Neutrophil (primary cell): ENCODE data around the gene TPI1.
"Not testable (repeated sequence)": the region's sequence is repeated elsewhere in the genome, so short reads cannot be mapped to it uniquely, and the experiment has no call there.

Source experiments
- H3K27ac ChIP-seq: fragments of 200-600 bp; sonication (generic); 2 replicates; pipeline ENCODE4 v1.5.1; 2016; ENCODE audit warnings: mild to moderate bottlenecking, moderate library complexity
- H3K27me3 ChIP-seq: fragments of 200-600 bp; sonication (generic); 2 replicates; pipeline ENCODE4 v1.6.0; 2016; ENCODE audit warnings: mild to moderate bottlenecking
- H3K36me3 ChIP-seq: fragments of 200-600 bp; sonication (generic); 2 replicates; pipeline ENCODE4 v1.5.1; 2017
- H3K4me1 ChIP-seq, 2 experiments: fragments of 200-600 bp in 1 of 2; sonication (generic) in 1 of 2; 1 replicate in 1 of 2; 2 replicates in 1 of 2; pipeline versions ENCODE4 v1.5.1 to v1.6.1; 2013 to 2016; ENCODE audit warnings: low read depth in 1 of 2, low read length in 1 of 2, mild to moderate bottlenecking in 1 of 2, moderate library complexity in 1 of 2; ENCODE audit not compliant: control insufficient read depth in 1 of 2, insufficient read depth in 1 of 2
- H3K4me3 ChIP-seq, 2 experiments: fragments of 200-600 bp in 1 of 2; sonication (generic) in 1 of 2; 1 replicate in 1 of 2; 2 replicates in 1 of 2; pipeline ENCODE4 v1.5.1; 2013 to 2016; ENCODE audit warnings: low read depth in 1 of 2, low read length in 1 of 2, mild to moderate bottlenecking in 1 of 2, moderate library complexity in 1 of 2
- H3K9me3 ChIP-seq: fragments of 200-600 bp; sonication (generic); 2 replicates; pipeline ENCODE4 v1.5.1; 2016
- CTCF ChIP-seq: fragments of 200-600 bp; sonication (generic); IDR thresholded peaks from 2 replicates; pipeline ENCODE4 v1.5.1; 2016; ENCODE audit warnings: antibody characterized with exemption

The TPI1 gene

GRCh38 chr12:6863586-6864321 is 3.6 kb upstream of the TPI1 start:
- H3K27me3 ChIP-seq: no peaks in the 10 kb centered on the region
- no peak for TF ChIP-seq CTCF
- no peak overlapping the region for H3K27ac ChIP-seq
- peaks cover 17 to 21% of the 10 kb centered on the region in 2 experiments for H3K4me1 ChIP-seq
- H3K9me3 ChIP-seq: no peaks in the 10 kb centered on the region
- no peak overlapping the region for H3K4me3 ChIP-seq
- H3K36me3 ChIP-seq: peaks cover 24% of the 10 kb centered on the region

DNA sequence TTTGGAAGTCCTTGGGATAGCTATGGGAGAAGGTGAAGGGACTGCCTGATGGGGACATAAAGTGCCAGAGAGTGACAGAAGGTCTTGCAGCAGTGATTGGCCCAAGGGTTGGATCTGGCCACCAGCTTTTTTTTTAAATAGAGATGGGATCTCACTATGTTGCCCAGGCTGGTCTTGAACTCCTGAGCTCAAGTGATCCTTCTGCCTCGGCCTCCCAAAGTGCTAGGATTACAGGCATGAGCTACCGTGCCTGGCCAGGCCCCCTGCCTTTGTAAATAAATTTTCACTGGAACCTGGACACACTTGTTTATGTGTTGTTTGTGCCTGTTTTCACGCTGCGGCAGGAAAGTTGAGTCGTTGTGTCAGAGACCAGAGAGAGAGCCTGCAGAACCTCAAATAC is 2.0 kb upstream of the TPI1 start:
- peaks cover 33 to 35% of the 10 kb centered on the region in 2 experiments for H3K4me1 ChIP-seq
- H3K27ac ChIP-seq, H3K4me3 ChIP-seq, H3K9me3 ChIP-seq, H3K27me3 ChIP-seq: not testable (repeated sequence)
- H3K36me3 ChIP-seq: peaks cover 35% of the 10 kb centered on the region

- Histone ChIP-seq H3K9me3 (no peaks in the 10 kb centered on the region), H3K36me3 (peaks cover 34% of the 10 kb centered on the region), H3K4me3 (peak overlapping the region; percentile 92 to 98), H3K4me1 (peaks cover 43 to 44% of the 10 kb centered on the region in 2 experiments), H3K27me3 (no peaks in the 10 kb centered on the region), H3K27ac (peak overlapping the region; percentile 86)
- no peak for TF ChIP-seq CTCF
Measured at GRCh38 chr12:6866163-6866919, 990 bp upstream of the TPI1 start.

- peak; percentile 60 for TF ChIP-seq CTCF
- Histone ChIP-seq H3K4me1 (peaks cover 49 to 50% of the 10 kb centered on the region in 2 experiments), H3K27me3 (no peaks in the 10 kb centered on the region), H3K27ac (peak overlapping the region; percentile 86), H3K36me3 (peaks cover 30% of the 10 kb centered on the region), H3K9me3 (no peaks in the 10 kb centered on the region), H3K4me3 (peak overlapping the region; percentile 92 to 98)
Measured at GRCh38 chr12:6866920-6867412, 365 bp upstream of the TPI1 start.

DNA sequence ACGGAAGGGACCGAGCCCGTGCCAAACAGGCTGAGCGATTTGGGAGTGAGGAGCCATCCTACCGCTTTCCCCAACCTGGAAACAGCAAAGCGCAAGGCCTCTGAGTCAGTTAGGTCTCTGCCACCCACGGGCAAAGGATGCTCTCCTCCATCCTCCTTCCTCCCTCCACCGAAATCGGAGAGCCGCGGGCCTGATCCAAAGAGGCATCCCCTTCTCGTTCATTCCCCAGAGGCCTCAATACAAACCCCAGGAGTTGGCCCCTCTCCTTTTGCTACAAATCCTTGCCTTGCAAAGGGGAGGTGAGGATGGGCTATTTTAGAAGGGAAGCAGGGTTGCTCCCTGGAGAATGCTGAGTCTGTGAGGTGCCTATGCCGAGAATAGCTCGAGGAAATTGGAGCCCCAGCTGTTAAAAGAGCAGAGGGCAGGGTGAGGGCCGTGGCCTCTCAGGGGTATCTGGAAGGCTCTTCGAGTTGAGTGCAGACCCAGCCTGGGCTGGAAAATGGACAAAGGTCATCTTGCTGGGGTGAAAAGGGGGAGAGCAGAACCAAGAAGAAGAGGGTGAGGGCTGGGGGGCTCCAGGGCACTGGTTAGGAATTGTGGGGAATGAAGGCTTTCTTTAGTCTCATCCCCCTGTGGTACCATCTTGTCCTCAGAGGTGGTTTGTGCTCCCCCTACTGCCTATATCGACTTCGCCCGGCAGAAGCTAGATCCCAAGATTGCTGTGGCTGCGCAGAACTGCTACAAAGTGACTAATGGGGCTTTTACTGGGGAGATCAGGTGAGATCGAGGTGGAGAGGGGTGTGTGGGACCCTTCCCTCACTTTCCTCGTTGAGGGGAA is 1.1 kb downstream of the TPI1 start:
- Histone ChIP-seq H3K4me3 (peak overlapping the region; percentile 92 to 98), H3K27me3 (no peaks in the 10 kb centered on the region), H3K36me3 (peaks cover 24% of the 10 kb centered on the region), H3K4me1 (peaks cover 58 to 60% of the 10 kb centered on the region in 2 experiments), H3K27ac (peak overlapping the region; percentile 86), H3K9me3 (no peaks in the 10 kb centered on the region)
- no peak for TF ChIP-seq CTCF
